HG03060 (cell line): Measurements from ENCODE around the gene GIMAP7.
"Not testable (repeated sequence)": the region's sequence is repeated elsewhere in the genome, so short reads cannot be mapped to it uniquely, and the experiment has no call there.

Experiments used
- ATAC-seq: cut with Tn5 transposase; IDR thresholded peaks from one replicate; pipeline ENCODE4 v1.9.1; 2021; ENCODE audit warnings: low read depth, moderate number of reproducible peaks; ENCODE audit not compliant: unreplicated experiment

Gene GIMAP7

DNA sequence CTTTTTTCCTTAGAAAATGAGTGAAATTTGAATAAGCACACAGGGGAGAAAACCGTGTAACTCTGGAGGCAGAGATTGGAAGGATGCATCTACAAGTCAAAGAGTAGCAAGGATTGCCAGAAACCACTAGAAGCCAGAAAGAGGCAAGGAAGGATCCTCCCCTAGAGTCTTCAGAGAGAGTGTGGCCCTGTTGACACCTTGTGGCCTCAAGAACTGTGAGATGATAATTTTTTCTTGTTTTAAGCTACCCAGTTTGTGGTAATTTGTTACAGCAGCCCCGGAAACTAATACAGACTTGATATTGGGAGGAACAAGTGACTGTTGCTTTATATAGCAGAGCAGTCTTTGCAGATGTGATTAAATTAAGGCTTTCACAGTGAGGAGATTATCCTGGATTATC lies 3.6 kb upstream of the GIMAP7 start:
- no peak for ATAC-seq

DNA sequence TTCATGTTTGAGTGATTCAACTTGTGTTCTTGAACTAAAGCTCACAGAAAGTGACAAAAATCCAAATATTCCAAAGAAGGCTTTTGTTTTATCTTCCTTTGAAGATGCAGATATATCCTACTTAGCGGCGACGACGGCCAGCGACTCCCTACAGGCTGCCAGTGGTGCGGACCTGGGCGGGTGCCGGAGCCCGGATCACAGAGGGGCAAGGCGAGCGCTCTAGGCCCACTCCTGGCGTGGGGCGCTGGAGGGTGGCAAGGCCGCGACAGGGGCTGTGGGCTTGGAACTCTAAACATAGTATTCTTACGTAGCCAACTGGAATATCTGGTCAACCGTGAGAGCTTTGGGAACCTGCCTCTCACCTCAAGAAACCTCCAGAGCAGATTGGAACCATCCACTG lies 914 bp upstream of the GIMAP7 start:
- no peak for ATAC-seq

DNA sequence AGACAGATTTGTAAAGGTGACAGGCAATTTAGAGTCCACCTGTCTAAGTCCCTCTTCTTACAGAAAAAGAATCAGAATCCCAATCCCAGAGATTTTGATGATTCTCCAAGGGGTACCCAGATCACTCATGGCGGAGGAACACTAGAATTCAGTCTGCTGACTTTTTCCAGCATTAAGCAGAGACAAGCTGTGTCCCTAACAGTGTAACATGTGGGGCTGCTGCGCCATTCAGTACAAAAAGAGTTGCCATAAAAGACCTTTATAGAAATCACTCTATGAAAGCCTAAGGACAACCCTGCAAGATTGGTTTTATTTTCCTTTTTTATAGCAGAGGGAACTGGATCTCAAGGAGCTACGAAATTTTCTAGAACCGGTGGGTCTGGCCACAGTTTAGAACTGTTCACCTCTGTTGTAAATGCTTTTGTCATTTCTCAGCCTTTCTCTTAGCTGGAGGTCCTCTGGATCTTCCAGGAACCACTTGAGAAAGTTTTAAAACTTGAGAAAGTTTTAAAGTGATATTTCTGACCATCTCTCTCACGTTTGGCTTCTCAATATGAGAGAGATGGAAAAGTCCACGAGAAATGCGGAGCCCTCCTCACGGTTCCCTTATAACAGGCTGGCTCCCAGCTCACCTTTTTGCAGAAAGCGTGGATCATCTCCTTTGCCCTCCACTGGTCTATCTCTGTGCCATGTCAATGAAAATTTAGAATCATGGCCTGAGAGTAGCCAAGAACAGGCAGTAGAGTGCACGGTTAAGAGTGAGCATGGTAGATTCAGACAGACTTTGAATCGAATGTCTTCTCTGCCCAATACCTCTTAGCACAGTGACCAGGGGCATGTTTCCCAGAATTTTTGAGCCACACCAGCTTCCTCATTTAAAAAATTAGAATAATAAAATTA lies 826 bp downstream of the GIMAP7 start:
- ATAC-seq: no peak

- no peak for ATAC-seq
Measured at GRCh38 chr7:150516956-150517745, 2.5 kb downstream of the GIMAP7 start.

- no peak for ATAC-seq
Measured at GRCh38 chr7:150519310-150519709, 4.6 kb downstream of the GIMAP7 start.

DNA sequence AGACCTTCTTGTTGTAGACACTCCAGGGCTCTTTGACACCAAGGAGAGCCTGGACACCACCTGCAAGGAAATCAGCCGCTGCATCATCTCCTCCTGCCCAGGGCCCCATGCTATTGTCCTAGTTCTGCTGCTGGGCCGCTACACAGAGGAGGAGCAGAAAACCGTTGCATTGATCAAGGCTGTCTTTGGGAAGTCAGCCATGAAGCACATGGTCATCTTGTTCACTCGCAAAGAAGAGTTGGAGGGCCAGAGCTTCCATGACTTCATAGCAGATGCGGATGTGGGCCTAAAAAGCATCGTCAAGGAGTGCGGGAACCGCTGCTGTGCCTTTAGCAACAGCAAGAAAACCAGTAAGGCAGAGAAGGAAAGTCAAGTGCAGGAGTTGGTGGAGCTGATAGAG lies 5.5 kb downstream of the GIMAP7 start:
- ATAC-seq: no peak

GRCh38 chr7:150522931-150523330 lies 8.3 kb downstream of the GIMAP7 start:
- not testable (repeated sequence) for ATAC-seq

DNA sequence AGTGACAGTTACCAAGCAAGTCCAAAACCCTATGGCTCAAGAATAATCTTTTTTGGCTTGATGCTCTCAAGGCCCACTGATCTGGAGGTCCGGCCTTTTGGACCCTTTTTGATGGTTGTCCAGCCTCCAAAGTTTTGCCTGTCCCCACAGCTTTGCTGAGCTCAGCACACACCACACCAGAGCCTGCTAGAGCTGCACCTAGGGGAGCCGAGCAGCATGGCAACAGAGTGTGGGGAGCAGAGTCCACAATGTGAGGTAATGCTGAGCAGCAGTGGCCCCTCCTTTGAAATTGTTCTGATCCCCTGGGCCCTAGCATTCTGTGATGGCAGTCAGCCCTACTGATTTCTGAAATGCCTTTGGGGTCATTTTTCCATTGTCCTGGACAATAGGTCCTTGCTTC lies 9.3 kb downstream of the GIMAP7 start:
- no peak for ATAC-seq

DNA sequence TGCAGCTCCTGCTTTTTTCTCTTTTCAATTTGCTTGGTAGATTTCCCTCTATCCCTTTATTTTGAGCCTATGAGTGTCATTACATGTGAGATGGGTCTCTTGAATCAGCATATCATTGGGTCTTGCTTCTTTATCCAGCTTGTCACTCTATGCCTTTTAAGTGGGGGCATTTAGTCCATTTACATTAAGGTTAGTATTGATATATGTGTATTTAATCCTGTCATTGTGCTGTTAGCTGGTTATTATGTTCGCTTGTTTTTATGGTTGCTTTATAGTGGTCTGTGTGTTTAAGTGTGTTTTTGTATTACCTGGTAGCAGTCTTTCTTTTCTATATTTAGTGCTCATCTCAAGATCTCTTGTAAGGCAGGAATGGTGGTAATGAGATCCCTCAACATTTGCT lies 17.0 kb downstream of the GIMAP7 start:
- no peak for ATAC-seq

- ATAC-seq: no peak
Measured at GRCh38 chr7:150538259-150538658, 23.6 kb downstream of the GIMAP7 start.

- no peak for ATAC-seq
Measured at GRCh38 chr7:150553163-150553562, 38.5 kb downstream of the GIMAP7 start.

DNA sequence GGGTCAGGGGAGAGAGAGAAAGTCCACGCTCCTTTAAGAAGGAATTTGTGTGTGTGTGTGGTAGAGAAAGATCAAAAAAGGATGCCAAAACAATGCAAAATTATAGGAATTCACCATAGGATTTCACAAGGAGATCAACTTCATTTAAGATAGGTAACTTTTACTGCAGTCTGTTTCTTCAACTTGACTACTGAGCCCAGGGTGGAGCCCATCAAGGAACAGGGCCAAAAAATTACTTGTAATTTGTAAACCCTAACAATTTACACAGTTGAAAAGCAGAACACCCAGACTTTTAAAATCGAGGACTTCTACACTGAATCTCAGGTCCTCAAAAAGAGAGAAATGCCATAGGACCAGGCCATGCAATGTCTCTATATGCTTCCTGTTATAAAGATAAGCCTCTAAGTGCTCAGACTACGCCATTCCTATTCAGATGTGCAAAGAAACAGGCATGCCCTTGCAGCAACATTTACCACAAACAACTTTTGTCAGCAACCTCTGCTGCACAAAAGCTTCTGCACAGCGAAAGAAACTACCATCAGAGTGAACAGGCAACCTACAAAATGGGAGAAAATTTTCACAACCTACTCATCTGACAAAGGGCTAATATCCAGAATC lies 42.0 kb downstream of the GIMAP7 start:
- no peak for ATAC-seq

- ATAC-seq: no peak
Measured at GRCh38 chr7:150560486-150560885, 45.8 kb downstream of the GIMAP7 start.

DNA sequence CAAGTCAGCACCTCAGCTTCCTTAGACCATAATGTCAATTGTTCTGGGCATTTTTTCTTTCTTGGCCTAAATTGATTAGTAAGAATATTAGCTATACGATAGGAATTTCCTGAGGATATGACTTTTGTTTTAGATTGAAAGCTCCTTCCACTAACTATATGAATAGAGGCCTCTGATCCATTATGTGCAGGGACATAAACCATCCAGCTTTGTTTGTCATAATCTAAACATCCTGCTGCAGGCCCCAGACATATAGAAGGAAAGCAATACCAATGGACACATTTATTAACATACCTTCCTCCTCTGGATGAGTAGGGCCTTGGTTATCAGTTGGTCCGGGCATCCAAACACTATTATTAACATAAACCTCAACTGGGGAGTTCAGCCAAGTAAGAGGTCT lies 48.2 kb downstream of the GIMAP7 start:
- no peak for ATAC-seq

DNA sequence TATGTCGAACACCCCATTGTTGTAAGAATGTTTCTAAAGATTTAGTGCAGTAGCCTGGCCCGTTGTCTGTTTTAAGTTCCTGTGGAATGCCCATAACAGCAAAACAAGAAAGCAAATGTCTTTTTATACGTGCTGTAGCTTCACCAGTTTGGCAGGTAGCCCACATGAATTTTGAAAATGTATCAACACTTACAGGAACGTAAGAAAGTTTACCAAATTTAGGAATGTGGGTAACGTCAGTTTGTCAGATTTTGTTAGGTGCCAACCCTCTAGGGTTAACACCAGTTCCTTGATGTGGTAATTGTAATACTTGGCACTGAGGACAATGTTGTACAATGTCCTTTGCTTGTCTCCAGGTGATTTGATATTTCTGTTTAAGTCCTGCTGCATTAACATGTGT lies 49.3 kb downstream of the GIMAP7 start:
- ATAC-seq: no peak

- ATAC-seq: no peak
Measured at GRCh38 chr7:150564566-150564965, 49.9 kb downstream of the GIMAP7 start.

DNA sequence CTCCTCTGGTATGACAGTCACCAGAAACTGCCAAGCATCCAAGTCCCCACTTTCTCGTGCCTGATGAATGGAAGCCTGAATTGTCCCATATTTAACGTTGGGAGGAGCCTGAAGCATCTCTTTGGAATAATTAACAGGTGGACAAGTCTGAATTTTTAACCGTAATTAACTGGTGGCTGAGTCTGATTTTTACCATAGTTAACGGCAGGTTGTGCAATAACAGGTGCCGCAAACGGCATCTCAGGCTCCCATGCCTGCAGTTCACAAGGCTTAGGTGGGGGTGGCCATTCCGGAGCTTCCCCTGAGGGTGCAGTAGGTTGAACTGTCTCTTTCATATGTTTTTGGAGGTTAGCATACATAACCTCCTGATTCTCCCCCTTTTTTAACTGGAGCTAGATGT lies 50.6 kb downstream of the GIMAP7 start:
- ATAC-seq: no peak

DNA sequence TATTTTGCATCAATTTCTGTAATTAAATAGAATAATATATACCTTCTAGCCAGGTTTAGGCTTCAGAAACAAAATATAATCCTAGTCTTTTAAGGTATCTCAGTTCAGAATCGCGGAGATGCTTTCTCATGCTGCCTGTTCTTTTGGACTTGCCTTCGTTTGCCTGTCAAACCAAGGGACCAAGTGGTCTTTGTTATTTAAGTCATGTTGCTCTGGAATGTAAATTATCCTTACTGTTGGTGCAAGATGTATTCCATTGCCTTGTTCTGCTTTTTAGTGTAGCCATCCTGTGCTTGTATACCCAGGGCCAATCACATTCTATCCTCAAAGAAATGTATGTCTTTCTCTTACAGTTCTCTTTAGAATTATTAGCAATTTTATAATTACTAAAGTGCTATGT lies 51.5 kb downstream of the GIMAP7 start:
- ATAC-seq: no peak

DNA sequence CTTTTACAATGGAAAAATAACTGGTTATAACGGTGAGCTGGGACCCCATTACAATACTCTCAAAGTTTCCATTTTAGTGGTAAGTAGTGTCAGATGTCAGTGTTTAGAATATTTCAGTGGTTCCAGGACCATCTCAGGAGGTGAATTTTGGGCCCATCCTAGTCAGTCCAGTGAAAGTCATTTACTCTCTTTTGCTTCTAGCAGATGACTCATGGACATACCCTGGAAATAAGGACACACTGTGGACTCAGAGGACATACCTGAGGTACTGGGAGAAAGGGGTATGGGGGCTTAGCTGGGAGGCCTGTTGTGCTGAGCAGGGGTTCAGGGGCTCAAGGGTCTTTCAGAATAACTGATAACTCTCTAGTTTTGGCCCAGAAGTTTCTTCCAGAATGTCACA lies 51.9 kb downstream of the GIMAP7 start:
- ATAC-seq: no peak

- no peak for ATAC-seq
Measured at GRCh38 chr7:150567169-150567568, 52.5 kb downstream of the GIMAP7 start, which contains the start of gene GIMAP4. GIMAP4 (plus strand) TSS chr7:150567390; CDS start chr7:150569902, 2,512 bp downstream.

DNA sequence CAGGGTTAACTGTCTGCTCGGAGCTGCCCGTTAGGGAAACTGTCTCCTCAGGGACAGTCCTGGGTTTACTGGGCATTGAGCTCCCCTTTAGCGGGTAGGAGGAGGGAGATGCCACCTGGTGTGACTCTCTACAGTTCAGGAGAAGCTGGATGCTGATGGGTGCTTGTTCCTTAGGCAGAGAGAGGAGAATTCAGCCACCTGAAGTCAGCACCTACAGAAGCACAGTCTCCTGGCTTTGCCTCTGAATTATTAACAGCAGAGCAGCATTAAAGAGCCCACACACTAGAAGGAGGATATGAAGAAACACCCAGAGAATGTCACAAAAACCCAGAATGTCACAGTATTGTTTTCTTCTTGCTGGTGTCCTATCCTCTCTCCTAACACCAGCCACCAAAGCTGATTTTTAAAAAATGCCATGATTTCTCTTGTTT lies 53.2 kb downstream of the GIMAP7 start:
- ATAC-seq: no peak
